Measurements from ENCODE around the gene HOXA7.

The HOXA7 gene

DNA sequence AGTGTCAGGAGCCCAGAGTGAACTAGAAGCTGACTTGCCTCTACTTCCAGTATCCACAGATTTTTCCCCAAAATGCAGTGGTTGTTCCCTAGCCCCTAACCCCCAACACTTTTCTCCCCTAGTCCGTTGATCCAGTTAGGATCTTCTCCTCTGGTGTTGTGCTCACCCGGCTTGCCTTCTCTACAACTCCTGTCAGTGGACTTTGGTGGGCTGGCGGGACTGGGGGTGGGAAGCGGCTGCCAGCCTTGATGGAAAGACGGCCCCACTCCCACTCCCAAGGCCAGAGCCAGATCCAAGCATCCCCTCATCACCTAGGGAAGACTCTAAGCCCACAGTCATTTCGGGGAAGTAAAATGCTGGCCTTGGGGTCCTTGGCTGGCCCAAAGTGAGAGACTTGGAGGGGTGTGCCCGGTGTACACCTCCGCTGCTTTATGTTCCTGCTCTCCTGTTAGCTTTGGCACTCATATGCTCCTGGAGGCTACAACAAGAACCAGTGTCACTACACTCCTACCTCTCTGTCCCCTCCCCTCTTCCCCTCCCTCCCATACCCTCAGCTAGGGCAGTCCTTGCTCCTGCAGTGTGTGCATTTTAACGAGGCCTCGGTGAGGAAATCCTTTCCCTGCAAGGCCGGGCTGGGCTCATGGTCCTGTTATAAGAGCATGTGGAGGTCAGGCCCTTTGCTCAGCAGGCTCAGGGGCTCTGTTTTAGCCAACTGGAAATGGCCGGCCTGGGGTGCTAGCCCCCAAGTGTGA, 18.6 kb upstream of the HOXA7 start:
- Histone ChIP-seq H3K36me3 (ENCODE audit: insufficient read depth, low read length) (no peaks in the 10 kb centered on the region), H3K9me3 (ENCODE audit: low read depth, low read length) (no peaks in the 10 kb centered on the region), H3K4me3 (no peak overlapping the region), H3K9ac (ENCODE audit: insufficient read length) (no peak overlapping the region), H3K27ac (no peak overlapping the region)
- no peak for DNase-seq (ENCODE audit: low read depth, low spot score)
- no peak for TF ChIP-seq FOXP2 (optimal IDR thresholded peaks at IDR 0.05; ENCODE audit: control extremely low read depth, extremely low read length, insufficient read depth)
- TF ChIP-seq EZH2 (IDR thresholded peaks at IDR 0.05), result no peak
- no peak for TF ChIP-seq POLR2AphosphoS5 (IDR thresholded peaks at IDR 0.05; ENCODE audit: borderline replicate concordance, low read depth, low read length)

DNA sequence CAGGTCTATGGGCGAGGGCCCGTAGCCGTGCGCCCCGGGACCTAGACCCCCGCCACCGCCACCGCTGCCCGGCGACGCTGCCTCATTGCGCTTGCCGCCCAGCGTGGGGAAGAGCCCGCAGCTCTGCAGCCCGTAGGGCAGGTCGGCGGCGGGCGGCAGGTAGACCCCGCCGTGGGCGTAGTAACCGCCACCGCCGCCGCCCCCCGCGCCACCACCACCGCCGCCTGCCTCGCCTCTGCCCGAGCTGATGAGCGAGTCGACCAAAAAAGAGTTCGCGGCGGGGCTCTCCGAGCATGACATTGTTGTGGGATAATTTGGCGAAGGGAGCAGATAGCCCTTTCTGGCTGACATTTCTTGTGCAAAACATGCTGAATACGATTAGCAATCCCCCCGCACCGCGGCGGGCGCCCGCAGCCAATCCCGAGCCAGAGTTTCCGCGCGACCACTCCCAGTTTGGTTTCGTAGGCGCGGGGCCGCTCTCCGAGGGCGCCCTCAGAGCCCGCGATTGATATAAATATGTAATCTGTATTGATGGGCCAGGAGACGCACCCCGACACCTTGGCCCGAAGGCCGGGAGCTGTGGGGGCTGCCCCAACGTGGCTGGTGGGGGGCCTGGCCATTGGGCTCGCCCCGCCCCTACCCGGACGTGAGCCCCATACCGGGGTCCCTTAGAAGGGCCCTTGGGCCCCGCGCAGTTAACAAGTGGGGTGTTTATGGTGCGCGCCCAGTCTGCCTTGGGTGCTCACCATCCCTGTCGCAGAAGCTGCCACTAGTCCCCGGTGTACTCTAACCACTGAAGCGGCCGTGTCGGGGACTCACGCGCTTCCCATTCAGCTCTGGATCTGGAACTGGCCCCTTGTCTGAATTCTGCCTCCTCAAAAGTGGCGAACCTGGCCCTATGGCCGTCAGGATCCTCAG, 17.7 kb upstream of the HOXA7 start, which contains the start of gene HOXA10:
Gene HOXA10, minus strand, starts transcription at position 365 of the 918 bp plus-strand sequence. Its CDS starts 14 bp downstream, at position 351.
- H3K9me3 ChIP-seq (ENCODE audit: low read depth, low read length), result no peaks in the 10 kb centered on the region
- H3K9ac ChIP-seq (ENCODE audit: insufficient read length), result peak within 1 kb of the TSS; percentile 77
- no peak for DNase-seq (ENCODE audit: low read depth, low spot score)
- TF ChIP-seq POLR2AphosphoS5 (IDR thresholded peaks at IDR 0.05; ENCODE audit: borderline replicate concordance, low read depth, low read length), result no peak
- TF ChIP-seq FOXP2 (optimal IDR thresholded peaks at IDR 0.05; ENCODE audit: control extremely low read depth, extremely low read length, insufficient read depth), result no peak
- no peak for TF ChIP-seq EZH2 (IDR thresholded peaks at IDR 0.05)
- no peak within 1 kb of the TSS for H3K27ac ChIP-seq
- no peaks in the 10 kb centered on the region for H3K36me3 ChIP-seq (ENCODE audit: insufficient read depth, low read length)
- peak within 1 kb of the TSS; percentile 81 for H3K4me3 ChIP-seq

DNA sequence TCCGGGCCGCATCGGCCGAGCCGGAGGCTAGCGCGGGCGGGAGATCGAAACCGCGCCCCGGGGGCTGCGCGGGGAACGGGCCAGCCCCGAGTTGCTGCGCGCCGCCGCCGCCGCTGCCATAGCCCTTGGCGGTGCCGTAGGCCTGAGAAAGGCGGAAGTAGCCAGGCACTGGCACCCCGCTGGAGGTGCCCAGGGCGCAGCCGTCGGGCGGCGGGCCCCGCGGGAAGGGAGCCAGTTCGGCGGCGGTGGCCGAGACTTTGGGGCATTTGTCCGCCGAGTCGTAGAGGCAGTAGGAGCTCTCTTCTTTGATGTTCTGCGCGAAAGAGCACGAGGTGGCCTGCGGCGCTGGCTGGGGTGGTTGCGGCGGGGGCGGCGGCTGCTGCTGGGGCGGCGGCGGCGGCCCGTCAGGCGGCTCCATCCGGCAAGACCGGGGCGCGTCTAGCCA, 17.1 kb upstream of the HOXA7 start:
- TF ChIP-seq POLR2AphosphoS5 (IDR thresholded peaks at IDR 0.05; ENCODE audit: borderline replicate concordance, low read depth, low read length), result no peak
- no peak for TF ChIP-seq EZH2 (IDR thresholded peaks at IDR 0.05)
- TF ChIP-seq FOXP2 (optimal IDR thresholded peaks at IDR 0.05; ENCODE audit: control extremely low read depth, extremely low read length, insufficient read depth), result no peak
- Histone ChIP-seq H3K4me3 (peak overlapping the region; percentile 81), H3K36me3 (ENCODE audit: insufficient read depth, low read length) (no peaks in the 10 kb centered on the region), H3K9me3 (ENCODE audit: low read depth, low read length) (no peaks in the 10 kb centered on the region), H3K9ac (ENCODE audit: insufficient read length) (peak overlapping the region; percentile 77), H3K27ac (no peak overlapping the region)
- DNase-seq (ENCODE audit: low read depth, low spot score), result no peak

DNA sequence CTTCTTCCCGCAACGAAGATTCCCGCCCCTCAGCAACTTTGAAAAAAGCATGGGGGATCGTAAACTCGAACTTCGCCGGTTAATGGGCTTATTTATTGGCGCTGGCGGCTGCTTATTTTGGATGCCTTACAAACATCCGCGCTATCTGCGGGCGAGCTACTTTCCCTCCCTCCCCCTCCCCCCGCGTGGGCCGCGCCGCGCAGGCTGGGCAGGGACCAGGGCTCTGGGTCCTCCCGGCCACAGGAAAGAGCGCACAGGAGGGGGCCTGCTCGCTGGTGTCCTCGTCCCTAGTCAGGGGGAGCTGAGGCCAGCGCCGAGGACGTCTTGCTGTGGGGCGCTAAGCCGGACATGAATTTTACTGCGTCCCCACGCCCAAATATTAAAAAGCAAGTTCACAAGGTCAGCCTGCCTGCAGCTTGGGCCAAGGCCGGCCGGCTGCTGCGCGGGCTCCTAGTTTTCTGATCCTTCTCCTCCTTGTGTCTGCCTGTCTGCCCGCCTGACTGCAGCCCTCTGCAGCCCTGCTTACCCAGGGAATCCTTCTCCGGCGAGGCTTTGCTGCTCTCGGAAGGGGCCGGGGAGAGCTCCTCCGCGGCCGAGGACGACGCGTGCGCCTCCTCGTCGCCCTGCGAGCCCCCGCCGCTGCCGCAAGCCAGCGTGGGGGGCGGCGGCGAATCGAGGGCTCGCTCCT, 16.5 kb upstream of the HOXA7 start:
- TF ChIP-seq POLR2AphosphoS5 (IDR thresholded peaks at IDR 0.05; ENCODE audit: borderline replicate concordance, low read depth, low read length) (no peak; the same call in 1 of the 2 replicates), EZH2 (IDR thresholded peaks at IDR 0.05) (no peak)
- DNase-seq (ENCODE audit: low read depth, low spot score), result no peak
- Histone ChIP-seq H3K36me3 (ENCODE audit: insufficient read depth, low read length) (no peaks in the 10 kb centered on the region), H3K9me3 (ENCODE audit: low read depth, low read length) (no peaks in the 10 kb centered on the region), H3K9ac (ENCODE audit: insufficient read length) (peak overlapping the region; percentile 77), H3K4me3 (peak overlapping the region; percentile 81), H3K27ac (no peak overlapping the region)

DNA sequence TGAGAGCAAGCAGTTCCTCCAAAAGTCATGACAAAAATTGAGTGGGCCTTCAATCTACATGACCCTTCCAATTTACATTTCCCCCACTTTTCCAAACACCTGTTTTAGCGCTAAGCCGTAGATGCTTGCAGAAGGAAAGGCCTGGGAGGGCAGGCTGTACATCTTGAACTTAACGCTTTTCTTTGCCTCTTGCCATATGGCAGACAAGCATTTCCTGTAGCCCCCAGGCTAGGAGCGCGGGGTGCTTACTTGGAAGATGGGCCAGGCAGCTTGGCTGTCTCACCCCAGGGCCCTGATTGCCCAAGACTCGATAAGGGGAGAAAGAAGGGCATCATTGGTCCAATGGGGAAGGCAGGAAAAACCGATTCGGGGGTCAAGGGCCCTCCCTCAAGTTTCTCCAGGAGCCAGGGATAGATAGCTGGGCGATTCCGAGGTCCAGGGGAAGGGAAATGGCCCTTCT, 15.9 kb upstream of the HOXA7 start:
- peak; percentile 12 for DNase-seq (ENCODE audit: low read depth, low spot score)
- Histone ChIP-seq H3K36me3 (ENCODE audit: insufficient read depth, low read length) (no peaks in the 10 kb centered on the region), H3K9me3 (ENCODE audit: low read depth, low read length) (no peaks in the 10 kb centered on the region), H3K27ac (no peak overlapping the region), H3K4me3 (peak overlapping the region; percentile 81), H3K9ac (ENCODE audit: insufficient read length) (peak overlapping the region; percentile 77)
- no peak for TF ChIP-seq POLR2AphosphoS5 (IDR thresholded peaks at IDR 0.05; ENCODE audit: borderline replicate concordance, low read depth, low read length)
- no peak for TF ChIP-seq EZH2 (IDR thresholded peaks at IDR 0.05)
- no peak for TF ChIP-seq FOXP2 (optimal IDR thresholded peaks at IDR 0.05; ENCODE audit: control extremely low read depth, extremely low read length, insufficient read depth)

DNA sequence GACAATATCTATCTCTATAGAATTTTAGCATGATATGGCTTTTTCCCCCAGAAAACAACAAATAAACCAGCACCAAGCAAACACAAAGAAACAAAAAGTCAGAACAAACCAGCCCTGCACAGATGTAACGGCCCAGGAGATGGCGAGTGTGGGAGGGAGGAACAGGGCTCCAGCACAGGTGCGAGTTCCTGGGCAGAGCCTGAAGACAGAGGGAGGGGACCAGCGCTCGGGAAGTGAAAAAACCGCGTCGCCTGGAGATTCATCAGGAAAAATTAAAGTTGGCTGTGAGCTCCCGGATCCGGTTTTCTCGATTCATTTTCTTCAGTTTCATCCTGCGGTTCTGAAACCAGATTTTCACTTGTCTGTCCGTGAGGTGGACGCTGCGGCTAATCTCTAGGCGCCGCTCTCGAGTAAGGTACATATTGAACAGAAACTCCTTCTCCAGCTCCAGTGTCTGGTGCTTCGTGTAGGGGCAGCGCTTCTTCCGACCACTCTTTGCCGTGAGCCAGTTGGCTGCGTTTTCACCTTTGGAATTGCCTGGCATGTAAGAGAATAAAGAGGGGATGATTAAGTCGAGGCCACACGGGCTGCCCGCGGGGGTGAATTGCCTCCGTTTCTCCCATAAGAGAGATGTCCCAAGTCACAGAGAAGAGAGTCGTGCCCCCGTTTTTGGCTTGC, 15.3 kb upstream of the HOXA7 start:
- no peaks in the 10 kb centered on the region for H3K36me3 ChIP-seq (ENCODE audit: insufficient read depth, low read length)

DNA sequence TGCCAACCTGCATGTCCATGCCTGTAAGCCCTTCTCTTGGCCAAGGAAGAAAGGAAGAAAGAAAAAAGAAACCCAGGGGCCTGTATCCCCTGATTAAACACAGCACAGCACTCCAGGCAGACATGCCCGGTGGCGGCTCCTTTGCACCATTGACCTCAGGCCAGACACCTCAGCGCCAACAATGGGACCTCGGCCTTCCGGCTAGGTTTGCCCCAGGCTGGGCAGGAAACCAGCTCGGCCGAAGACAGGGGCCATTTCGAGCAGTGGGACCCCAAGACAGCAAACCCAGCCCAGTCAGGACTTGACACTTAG, 14.8 kb upstream of the HOXA7 start:
- Histone ChIP-seq H3K36me3 (ENCODE audit: insufficient read depth, low read length) (no peaks in the 10 kb centered on the region), H3K9ac (ENCODE audit: insufficient read length) (no peak overlapping the region), H3K4me3 (0 out of 2 replicates have a peak overlapping the region, but pooled peaks have one; percentile 12), H3K9me3 (ENCODE audit: low read depth, low read length) (no peaks in the 10 kb centered on the region), H3K27ac (no peak overlapping the region)
- TF ChIP-seq EZH2 (IDR thresholded peaks at IDR 0.05), result no peak
- no peak for TF ChIP-seq FOXP2 (optimal IDR thresholded peaks at IDR 0.05; ENCODE audit: control extremely low read depth, extremely low read length, insufficient read depth)
- no peak for TF ChIP-seq POLR2AphosphoS5 (IDR thresholded peaks at IDR 0.05; ENCODE audit: borderline replicate concordance, low read depth, low read length)
- no peak for DNase-seq (ENCODE audit: low read depth, low spot score)

More for the DNA sequence above, 15.3 kb upstream of the HOXA7 start:
- TF ChIP-seq FOXP2 (optimal IDR thresholded peaks at IDR 0.05; ENCODE audit: control extremely low read depth, extremely low read length, insufficient read depth) (no peak), EZH2 (IDR thresholded peaks at IDR 0.05) (no peak), POLR2AphosphoS5 (IDR thresholded peaks at IDR 0.05; ENCODE audit: borderline replicate concordance, low read depth, low read length) (no peak)
- DNase-seq (ENCODE audit: low read depth, low spot score), result no peak
- no peak overlapping the region for H3K9ac ChIP-seq (ENCODE audit: insufficient read length)
- peak overlapping the region; percentile 81 for H3K4me3 ChIP-seq
- H3K9me3 ChIP-seq (ENCODE audit: low read depth, low read length), result no peaks in the 10 kb centered on the region
- no peak overlapping the region for H3K27ac ChIP-seq

All from SK-N-MC (cell line).